Measurements from ENCODE around the gene YAP1.

YAP1 gene

DNA sequence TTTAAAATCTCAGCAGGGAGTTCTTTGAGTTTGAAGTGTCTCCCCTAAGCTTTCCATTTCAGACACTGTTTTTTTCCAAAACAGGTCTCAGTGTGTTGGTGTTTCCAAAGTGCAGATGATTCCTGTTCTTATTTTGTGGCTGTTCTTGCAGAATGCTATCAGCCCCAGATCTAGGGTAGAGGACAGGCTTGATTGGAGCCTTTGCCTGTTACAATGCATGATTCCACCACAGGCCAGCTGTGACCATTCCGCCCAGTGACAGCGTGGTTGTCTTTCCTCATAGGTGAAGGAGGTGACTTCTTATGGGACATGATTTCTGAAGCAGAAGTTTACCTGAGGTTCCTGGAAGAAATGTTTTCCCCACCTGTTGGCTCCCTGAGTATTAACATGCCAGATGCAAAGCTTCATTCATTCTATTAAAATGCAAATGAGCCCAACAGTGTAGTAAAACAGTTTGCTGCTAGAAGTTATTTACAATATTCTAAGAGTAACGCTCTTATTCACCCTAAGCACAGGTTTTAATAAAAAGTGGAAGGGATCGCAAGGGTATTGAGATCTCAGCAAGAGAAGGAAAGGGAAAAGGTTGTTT is 170.1 kb downstream of the YAP1 start:
- Histone ChIP-seq H3K36me3 (ENCODE audit: control insufficient read depth, insufficient read depth, low read length) (no peaks in the 10 kb centered on the region), H3K4me3 (ENCODE audit: low read length) (no peak overlapping the region), H3K4me1 (ENCODE audit: control insufficient read depth, insufficient read depth, low read length) (peaks cover 9% of the 10 kb centered on the region), H3K9me3 (ENCODE audit: control insufficient read depth, low read length) (no peaks in the 10 kb centered on the region), H3K9ac (ENCODE audit: low read length) (peak overlapping the region; percentile 7), H3K27me3 (ENCODE audit: control insufficient read depth, insufficient read depth, low read length) (no peaks in the 10 kb centered on the region)

All from mucosa of stomach (tissue), 1 donor.